Sciatic nerve (tissue), 1 donor: ENCODE data around the gene SPAAR. TPM values are rescaled to one million over a fixed set of nuclear protein-coding genes. Genes with fewer than 3 reads are reported as not detected.

ENCODE experiments used
- total RNA-seq: library from RNA; stranded (reverse); fragmentation: NEBNext Ultra II Directional; extraction: Animal tissue kit (Norgen Biotek cat#: 25700); gene quantifications from one replicate; pipeline ENCODE4 v1.2.1, GENCODE V29; 2021
- donor health status: DM: no; HTN: no; CAD: no.

Gene SPAAR
- total RNA-seq, 1 donor from 2014 or later = 5.8 TPM

Other genes starting within 250 kb of the SPAAR start
- not detected for gene ARHGEF39, start 244.3 kb upstream of the SPAAR start, total RNA-seq
- not detected for gene CA9, start 235.6 kb upstream of the SPAAR start, total RNA-seq
- 165 TPM for gene TPM2, start 219.6 kb upstream of the SPAAR start, total RNA-seq
- gene TLN1, start 177.3 kb upstream of the SPAAR start, total RNA-seq = 411 TPM
- gene CREB3, start 176.8 kb upstream of the SPAAR start, total RNA-seq = 28.8 TPM
- gene GBA2, start 160.3 kb upstream of the SPAAR start, total RNA-seq = 67.5 TPM
- gene RGP1, start 160.2 kb upstream of the SPAAR start, total RNA-seq = 28.9 TPM
- not detected for gene MSMP, start 155.2 kb upstream of the SPAAR start, total RNA-seq
- gene NPR2, start 117.9 kb upstream of the SPAAR start, total RNA-seq = 41.8 TPM
- 6.3 TPM for gene SPAG8, start 97.2 kb upstream of the SPAAR start, total RNA-seq
- gene HINT2, start 94.4 kb upstream of the SPAAR start, total RNA-seq = 31.2 TPM
- not detected for gene FAM221B, start 80.8 kb upstream of the SPAAR start, total RNA-seq
- gene TMEM8B, start 80.3 kb upstream of the SPAAR start, total RNA-seq = 31.7 TPM
- not detected for gene OR13J1, start 39.1 kb upstream of the SPAAR start, total RNA-seq
- gene HRCT1, start 3.3 kb upstream of the SPAAR start, total RNA-seq = 4.5 TPM
- not detected for gene OR2S2, start 48.7 kb downstream of the SPAAR start, total RNA-seq
- gene RECK, start 127.4 kb downstream of the SPAAR start, total RNA-seq = 24.0 TPM
- gene GLIPR2, start 227.2 kb downstream of the SPAAR start, total RNA-seq = 14.8 TPM